K562 (cell line): ENCODE measurements around the gene ACRBP. TPM values are rescaled to one million over a fixed set of nuclear protein-coding genes. Genes with fewer than 3 reads are reported as not detected.

Source experiments
- GMEB1 ChIP-seq: fragments of 250-450 bp; sonication (Bioruptor Pico); IDR thresholded peaks from 2 replicates; pipeline ENCODE4 v1.4.0; 2020; ENCODE audit warnings: mild to moderate bottlenecking
- JUND ChIP-seq, 2 experiments: IDR thresholded peaks; 2 replicates in 1 of 2; 3 replicates in 1 of 2; pipeline ENCODE4 v1.6.1; 2011; ENCODE audit warnings: borderline replicate concordance in 2 of 2, low read depth in 2 of 2, low read length in 2 of 2, improper control_type of control experiment in 1 of 2, missing biosample characterization in 1 of 2, missing genetic modification characterization in 1 of 2, missing genetic modification reagents in 1 of 2
- MAFF ChIP-seq: IDR thresholded peaks from 2 replicates; pipeline ENCODE4 v1.6.1; 2012; ENCODE audit warnings: low read length, improper control_type of control experiment
- MAFK ChIP-seq: IDR thresholded peaks from 2 replicates; pipeline ENCODE4 v1.6.1; 2011; ENCODE audit warnings: low read length, improper control_type of control experiment
- POLR2H ChIP-seq: IDR thresholded peaks from 2 replicates; pipeline ENCODE4 v1.6.1; 2016; ENCODE audit warnings: missing genetic modification characterization, low read depth, mild to moderate bottlenecking, control low read depth, missing compliant biosample characterization, moderate library complexity
- PRDM10 ChIP-seq: fragments of 450-650 bp; IDR thresholded peaks from 2 replicates; pipeline ENCODE4 v1.6.1; 2018; ENCODE audit not compliant: partially characterized antibody
- RB1 ChIP-seq: fragments of 450-650 bp; IDR thresholded peaks from 2 replicates; pipeline ENCODE4 v1.6.1; 2017; ENCODE audit warnings: low read depth, mild to moderate bottlenecking
- polyA plus RNA-seq, 8 experiments: library from polyadenylated mRNA; depleted of rRNA in 4 of 8; stranded (reverse) in 5 of 8; unstranded in 3 of 8; fragments of >200 nt; fragmentation: Nextera tagmentation in 2 of 8; fragmentation: Illumina TruSeq in 1 of 8; extraction: Ambion mirVana in 2 of 8; extraction: Trizol in 1 of 8; gene quantifications; 2 replicates each; pipeline versions ENCODE4 v1.2.1 to v1.2.3, GENCODE V29; 2011 to 2014; ENCODE audit warnings: inconsistent platforms in 1 of 8, missing spikeins in 1 of 8
- total RNA-seq, 7 experiments: library from RNA; depleted of rRNA in 6 of 7; stranded (reverse); fragments of >200 nt in 6 of 7; fragmentation: Illumina TruSeq in 2 of 7; extraction: Trizol in 2 of 7; gene quantifications; 2 replicates each; pipeline versions ENCODE4 v1.2.1 to v1.2.3, GENCODE V29; 2011 to 2021; ENCODE audit warnings: low replicate concordance in 1 of 7
- TF ChIP-seq, protein P1 (sequence below), 2 experiments: IDR thresholded peaks; 2 replicates each; pipeline ENCODE4 v1.6.1; 2011; ENCODE audit warnings: borderline replicate concordance in 1 of 2, control low read depth in 1 of 2, low read depth in 1 of 2, low read length in 1 of 2, mild to moderate bottlenecking in 1 of 2, mixed read lengths in 1 of 2, moderate library complexity in 1 of 2; ENCODE audit not compliant: insufficient read depth in 1 of 2, insufficient read length in 1 of 2, poor library complexity in 1 of 2, severe bottlenecking in 1 of 2; ENCODE audit errors: extremely low read depth in 1 of 2

ACRBP gene
- total and polyA plus RNA-seq, 9 of the 15 experiments (the other 6 are each of a cell fraction or from before 2014, with no cell fraction given) = 3.1 to 31.8 (median 8.4) TPM

DNA sequence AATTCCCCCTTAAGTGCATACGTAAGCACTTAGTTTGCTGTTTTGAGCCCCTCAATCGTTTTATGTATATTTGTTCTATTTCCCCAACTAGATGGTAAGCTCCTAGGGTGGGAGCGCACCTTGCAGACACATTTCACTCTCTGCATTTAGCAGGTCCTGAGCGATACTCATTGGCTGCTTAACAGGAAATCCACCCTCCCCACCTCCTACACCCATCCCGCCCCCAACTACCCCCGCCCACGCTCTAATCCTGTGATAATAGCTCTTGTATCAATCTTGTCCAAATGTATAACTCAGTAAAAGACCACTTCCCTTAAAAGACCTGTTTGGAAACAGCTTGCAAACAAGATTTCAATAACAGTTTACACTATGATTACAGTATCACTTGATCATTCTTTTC is 19.6 kb downstream of the ACRBP start (continued):
- TF ChIP-seq, protein P1, sequence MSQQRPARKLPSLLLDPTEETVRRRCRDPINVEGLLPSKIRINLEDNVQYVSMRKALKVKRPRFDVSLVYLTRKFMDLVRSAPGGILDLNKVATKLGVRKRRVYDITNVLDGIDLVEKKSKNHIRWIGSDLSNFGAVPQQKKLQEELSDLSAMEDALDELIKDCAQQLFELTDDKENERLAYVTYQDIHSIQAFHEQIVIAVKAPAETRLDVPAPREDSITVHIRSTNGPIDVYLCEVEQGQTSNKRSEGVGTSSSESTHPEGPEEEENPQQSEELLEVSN (IDR thresholded peaks at IDR 0.05; ENCODE audit: borderline replicate concordance in 1 of 2, extremely low read depth in 1 of 2, insufficient read depth in 1 of 2, insufficient read length in 1 of 2, low read depth in 1 of 2, low read length in 1 of 2, poor library complexity in 1 of 2, severe bottlenecking in 1 of 2) = no peak
- no peak for TF ChIP-seq RB1
- TF ChIP-seq PRDM10 = peak; percentile 18
- no peak for TF ChIP-seq GMEB1 (CRISPR knock-in tag)
- peak; percentile 7; the same call in 1 of the 2 replicates for TF ChIP-seq MAFF
- no peak for TF ChIP-seq JUND (IDR thresholded peaks at IDR 0.05; ENCODE audit: borderline replicate concordance, low read depth, low read length)
- no peak for TF ChIP-seq JUND (tag; IDR thresholded peaks at IDR 0.05; ENCODE audit: borderline replicate concordance, low read depth, low read length)
- no peak for TF ChIP-seq POLR2H (tag)
- peak; percentile 19; the same call in 1 of the 2 replicates for TF ChIP-seq MAFK
